ENCODE measurements around the gene AOPEP.

GRCh38 chr9:95061916-95062595, 335.6 kb downstream of the AOPEP start:
- TF ChIP-seq CTCF (IDR thresholded peaks at IDR 0.05; ENCODE audit: low read depth, low read length), result no peak
- TF ChIP-seq EZH2phosphoT487 (IDR thresholded peaks at IDR 0.05; ENCODE audit: low read depth), result no peak

All from OCI-LY3 (cell line).